Upper lobe of left lung (tissue), 6 donors: Measurements from ENCODE around the gene ZFYVE16. TPM values are rescaled to one million over a fixed set of nuclear protein-coding genes. Genes with fewer than 3 reads are reported as not detected.

ENCODE experiments used
- ATAC-seq, 2 donors: fragments of 200-7000 bp; cut with Tn5 transposase; one replicate each; pipeline ENCODE4 v1.9.1; 2022; ENCODE audit warnings: mild to moderate bottlenecking in 2 of 2, moderate library complexity in 2 of 2; ENCODE audit not compliant: low FRiP score in 2 of 2
- DNase-seq, 2 donors: peaks; one replicate each; pipeline ENCODE4 v3.0.0-alpha.2; 2019 to 2020
- H3K27ac ChIP-seq, 4 donors: fragments of 200-600 bp; sonication (generic); one replicate each; pipeline ENCODE4 v1.5.1; 2016 to 2019
- H3K27me3 ChIP-seq, 4 donors: fragments of 200-600 bp; sonication (generic); one replicate each; pipeline ENCODE4 v1.5.1; 2017 to 2019
- H3K36me3 ChIP-seq, 4 donors: fragments of 200-600 bp; sonication (generic); one replicate each; pipeline ENCODE4 v1.5.1; 2016 to 2019
- H3K4me1 ChIP-seq, 4 donors: fragments of 200-600 bp; sonication (generic); one replicate each; pipeline ENCODE4 v1.5.1; 2018 to 2019
- H3K4me3 ChIP-seq, 4 donors: fragments of 200-600 bp; sonication (generic); one replicate each; pipeline ENCODE4 v1.5.1; 2017 to 2019; ENCODE audit warnings: mild to moderate bottlenecking in 2 of 4, moderate library complexity in 1 of 4
- H3K9me3 ChIP-seq, 4 donors: fragments of 200-600 bp; sonication (generic); one replicate each; pipeline ENCODE4 v1.5.1; 2018 to 2019
- CTCF ChIP-seq, 6 experiments: fragments of 450-650 bp in 4 of 6; fragments of 200-600 bp in 2 of 6; sonication (generic) in 2 of 6; IDR thresholded peaks; one replicate each; pipeline ENCODE4 v1.5.1; 2016 to 2019; ENCODE audit warnings: antibody characterized with exemption in 6 of 6
- EP300 ChIP-seq, 4 donors: sonication (generic); formaldehyde crosslinking; IDR thresholded peaks; one replicate each; pipeline ENCODE4 v1.5.1; 2017; ENCODE audit warnings: antibody characterized with exemption in 4 of 4, control low read depth in 2 of 4
- POLR2A ChIP-seq, 4 donors: fragments of 450-650 bp; IDR thresholded peaks; one replicate each; pipeline ENCODE4 v1.5.1; 2016 to 2017; ENCODE audit warnings: antibody characterized with exemption in 4 of 4, mild to moderate bottlenecking in 2 of 4
- POLR2AphosphoS5 ChIP-seq, 2 donors: sonication (generic); formaldehyde crosslinking; IDR thresholded peaks; one replicate each; pipeline ENCODE4 v1.5.1; 2017; ENCODE audit warnings: antibody characterized with exemption in 2 of 2
- WGBS, 2 donors: methylation state at CpG; one replicate each; pipeline ENCODE4 v1.1.5; 2017 to 2018; 5-methylcytosine and 5-hydroxymethylcytosine counted together
- total RNA-seq, 6 donors: library from RNA; depleted of rRNA in 4 of 6; stranded (reverse); fragments of >200 nt in 4 of 6; gene quantifications; one replicate each; pipeline versions ENCODE4 v1.1.0 to v1.2.1, GENCODE V29; 2016 to 2021
- donor health status: DM: no; HTN: no; CAD: no; lungs with moderate emphysema.
- donor health status: DM: no; HTN: yes; CAD: no; lungs with severe emphysema.

Gene ZFYVE16
- total RNA-seq, 6 donors from 2014 or later, result 27.7 to 52.4 (median 40.2) TPM

GRCh38 chr5:80479713-80480112, 71.8 kb downstream of the ZFYVE16 start:
- no peak overlapping the region for H3K4me3 ChIP-seq
- peaks cover 0 to 11% (median 2%) of the 10 kb centered on the region in 4 donors for H3K9me3 ChIP-seq
- no peak for ATAC-seq
- peaks cover 0 to 32% (median 11%) of the 10 kb centered on the region in 4 donors for H3K36me3 ChIP-seq
- H3K27me3 ChIP-seq, result no peaks in the 10 kb centered on the region
- H3K4me1 ChIP-seq, result no peaks in the 10 kb centered on the region
- TF ChIP-seq POLR2AphosphoS5 (IDR thresholded peaks at IDR 0.05) (no peak), CTCF (IDR thresholded peaks at IDR 0.05) (no peak), EP300 (IDR thresholded peaks at IDR 0.05) (no peak), POLR2A (IDR thresholded peaks at IDR 0.05) (no peak)
- no peak for DNase-seq
- no peak overlapping the region for H3K27ac ChIP-seq

- H3K9me3 ChIP-seq, result peaks cover 0 to 11% (median 2%) of the 10 kb centered on the region in 4 donors
- ATAC-seq (no peak), DNase-seq (no peak)
- no peaks in the 10 kb centered on the region for H3K27me3 ChIP-seq
- no peak overlapping the region for H3K27ac ChIP-seq
- 97 to 100% methylated on average over 2 of the region's 2 CpGs for WGBS, 2 donors
- no peaks in the 10 kb centered on the region for H3K4me1 ChIP-seq
- peaks cover 0 to 26% (median 5%) of the 10 kb centered on the region in 4 donors for H3K36me3 ChIP-seq
- H3K4me3 ChIP-seq, result no peak overlapping the region
- TF ChIP-seq CTCF (IDR thresholded peaks at IDR 0.05) (no peak), POLR2AphosphoS5 (IDR thresholded peaks at IDR 0.05) (no peak), POLR2A (IDR thresholded peaks at IDR 0.05) (no peak), EP300 (IDR thresholded peaks at IDR 0.05) (no peak)
Measured at GRCh38 chr5:80480354-80480753, 72.5 kb downstream of the ZFYVE16 start.

- WGBS, 2 donors, result 94 to 96% methylated on average over 3 of the region's 3 CpGs
- Histone ChIP-seq H3K9me3 (peaks cover 0 to 11% (median 2%) of the 10 kb centered on the region in 4 donors), H3K4me3 (no peak overlapping the region), H3K36me3 (peaks cover 0 to 18% (median 2%) of the 10 kb centered on the region in 4 donors), H3K27ac (no peak overlapping the region), H3K4me1 (no peaks in the 10 kb centered on the region), H3K27me3 (no peaks in the 10 kb centered on the region)
- DNase-seq, result peak in 1 of 2 donors; percentile 40
- ATAC-seq, result peak; percentile 77 to 80
- TF ChIP-seq EP300 (IDR thresholded peaks at IDR 0.05) (no peak), CTCF (IDR thresholded peaks at IDR 0.05) (peak in 5 of 6 experiments; percentile 46 to 69 (median 57))
Measured at GRCh38 chr5:80481019-80481893, 73.4 kb downstream of the ZFYVE16 start.

GRCh38 chr5:80482578-80482977, 74.7 kb downstream of the ZFYVE16 start:
- no peak for TF ChIP-seq POLR2AphosphoS5 (IDR thresholded peaks at IDR 0.05)
- TF ChIP-seq POLR2A (IDR thresholded peaks at IDR 0.05), result no peak
- no peak for TF ChIP-seq CTCF (IDR thresholded peaks at IDR 0.05)
- TF ChIP-seq EP300 (IDR thresholded peaks at IDR 0.05), result no peak
- Histone ChIP-seq H3K27ac (no peak overlapping the region), H3K4me3 (no peak overlapping the region), H3K36me3 (peaks cover 0 to 11% (median 2%) of the 10 kb centered on the region in 4 donors), H3K9me3 (peaks cover 0 to 11% (median 2%) of the 10 kb centered on the region in 4 donors), H3K4me1 (peaks cover 0 to 8% (median 3%) of the 10 kb centered on the region in 4 donors), H3K27me3 (no peaks in the 10 kb centered on the region)
- WGBS, 2 donors, result 72 to 84% methylated on average over 4 of the region's 4 CpGs
- no peak for ATAC-seq
- DNase-seq, result no peak
